ENCODE results near the gene MTREX.
"Not testable (repeated sequence)": the region's sequence is repeated elsewhere in the genome, so short reads cannot be mapped to it uniquely, and the experiment has no call there.

The MTREX gene

GRCh38 chr5:55307383-55308253 lies at the start of gene MTREX, which contains the start of gene DHX29:
TSS of gene MTREX (plus strand) at chr5:55307989. CDS start at chr5:55308014, 25 bp downstream.
TSS of gene DHX29 (minus strand) at chr5:55307694. CDS start at chr5:55307573, 121 bp downstream.
- peak; percentile 64 for DNase-seq (ENCODE audit: low spot score)

- DNase-seq (ENCODE audit: low spot score), result no peak
These were observed 49.5 kb upstream of the MTREX start for GRCh38 chr5:55258339-55258738.

GRCh38 chr5:55276771-55277170 lies 31.0 kb upstream of the MTREX start:
- DNase-seq (ENCODE audit: low spot score), result no peak

- DNase-seq (ENCODE audit: low spot score), result no peak
These were observed 29.0 kb upstream of the MTREX start for GRCh38 chr5:55278778-55279177.

GRCh38 chr5:55286411-55286933 lies 21.3 kb upstream of the MTREX start:
- DNase-seq (ENCODE audit: low spot score), result no peak

- DNase-seq (ENCODE audit: low spot score), result no peak
These were observed 18.0 kb upstream of the MTREX start for GRCh38 chr5:55289808-55290207.

- no peak for DNase-seq (ENCODE audit: low spot score)
These were observed 16.8 kb upstream of the MTREX start for GRCh38 chr5:55290991-55291390.

GRCh38 chr5:55294935-55295334 lies 12.9 kb upstream of the MTREX start:
- no peak for DNase-seq (ENCODE audit: low spot score)

- no peak for DNase-seq (ENCODE audit: low spot score)
These were observed 6.9 kb upstream of the MTREX start for GRCh38 chr5:55300890-55301289.

- no peak for DNase-seq (ENCODE audit: low spot score)
These were observed 4.5 kb upstream of the MTREX start for GRCh38 chr5:55303238-55303690.

- no peak for DNase-seq (ENCODE audit: low spot score)
These were observed 3.2 kb upstream of the MTREX start for GRCh38 chr5:55304584-55304983.

- no peak for DNase-seq (ENCODE audit: low spot score)
These were observed 2.4 kb upstream of the MTREX start for GRCh38 chr5:55305345-55305744.

GRCh38 chr5:55306641-55307382 lies 977 bp upstream of the MTREX start:
- no peak for DNase-seq (ENCODE audit: low spot score)

- DNase-seq (ENCODE audit: low spot score), result no peak
These were observed 556 bp downstream of the MTREX start for GRCh38 chr5:55308254-55308836.

- DNase-seq (ENCODE audit: low spot score), result no peak
These were observed 6.3 kb downstream of the MTREX start for GRCh38 chr5:55313870-55314617.

GRCh38 chr5:55316289-55316688 lies 8.5 kb downstream of the MTREX start:
- no peak for DNase-seq (ENCODE audit: low spot score)

GRCh38 chr5:55316837-55317236 lies 9.0 kb downstream of the MTREX start:
- DNase-seq (ENCODE audit: low spot score), result no peak

- not testable (repeated sequence) for DNase-seq (ENCODE audit: low spot score)
These were observed 10.4 kb downstream of the MTREX start for GRCh38 chr5:55318237-55318636.

- DNase-seq (ENCODE audit: low spot score), result no peak
These were observed 11.7 kb downstream of the MTREX start for GRCh38 chr5:55319491-55319890.

GRCh38 chr5:55320571-55320970 lies 12.8 kb downstream of the MTREX start:
- no peak for DNase-seq (ENCODE audit: low spot score)

- DNase-seq (ENCODE audit: low spot score), result no peak
These were observed 16.2 kb downstream of the MTREX start for GRCh38 chr5:55324006-55324405.
